Measurements from ENCODE around the gene YBX1. TPM values are rescaled to one million over a fixed set of nuclear protein-coding genes. Genes with fewer than 3 reads are reported as not detected.

The YBX1 gene
- total RNA-seq, 1 experiment from 2014 or later, result 1,494 TPM

- DNase-seq, result no peak
- Histone ChIP-seq H3K36me3 (replicated peaks; ENCODE audit: control insufficient read depth, insufficient read depth, low read length) (no peaks in the 10 kb centered on the region), H3K27me3 (ENCODE audit: control insufficient read depth, insufficient read depth, low read length) (no peaks in the 10 kb centered on the region), H3K4me3 (ENCODE audit: insufficient read depth, low read depth, low read length) (no peak overlapping the region)
Measured at GRCh38 chr1:42735477-42736105, 53.4 kb downstream of the YBX1 start.

- Histone ChIP-seq H3K4me3 (ENCODE audit: insufficient read depth, low read depth, low read length) (no peak overlapping the region), H3K36me3 (replicated peaks; ENCODE audit: control insufficient read depth, insufficient read depth, low read length) (no peaks in the 10 kb centered on the region), H3K27me3 (ENCODE audit: control insufficient read depth, insufficient read depth, low read length) (no peaks in the 10 kb centered on the region)
- DNase-seq, result peak; percentile 86
Measured at GRCh38 chr1:42736152-42736551, 53.9 kb downstream of the YBX1 start.

GRCh38 chr1:42736571-42737200 lies 54.5 kb downstream of the YBX1 start:
- DNase-seq, result no peak

GRCh38 chr1:42737257-42737656 lies 55.0 kb downstream of the YBX1 start:
- no peak overlapping the region for H3K4me3 ChIP-seq (ENCODE audit: insufficient read depth, low read depth, low read length)
- DNase-seq, result no peak
- H3K27me3 ChIP-seq (ENCODE audit: control insufficient read depth, insufficient read depth, low read length), result no peaks in the 10 kb centered on the region
- no peaks in the 10 kb centered on the region for H3K36me3 ChIP-seq (replicated peaks; ENCODE audit: control insufficient read depth, insufficient read depth, low read length)

More at GRCh38 chr1:42736571-42737200, 54.5 kb downstream of the YBX1 start:
- H3K36me3 ChIP-seq (replicated peaks; ENCODE audit: control insufficient read depth, insufficient read depth, low read length), result no peaks in the 10 kb centered on the region
- H3K4me3 ChIP-seq (ENCODE audit: insufficient read depth, low read depth, low read length), result no peak overlapping the region
- no peaks in the 10 kb centered on the region for H3K27me3 ChIP-seq (ENCODE audit: control insufficient read depth, insufficient read depth, low read length)

GRCh38 chr1:42737986-42738677 lies 55.9 kb downstream of the YBX1 start:
- DNase-seq, result peak; percentile 50
- H3K27me3 ChIP-seq (ENCODE audit: control insufficient read depth, insufficient read depth, low read length), result no peaks in the 10 kb centered on the region
- no peaks in the 10 kb centered on the region for H3K36me3 ChIP-seq (replicated peaks; ENCODE audit: control insufficient read depth, insufficient read depth, low read length)
- H3K4me3 ChIP-seq (ENCODE audit: insufficient read depth, low read depth, low read length), result no peak overlapping the region

GRCh38 chr1:42738678-42739226 lies 56.5 kb downstream of the YBX1 start:
- H3K27me3 ChIP-seq (ENCODE audit: control insufficient read depth, insufficient read depth, low read length), result no peaks in the 10 kb centered on the region
- no peak overlapping the region for H3K4me3 ChIP-seq (ENCODE audit: insufficient read depth, low read depth, low read length)
- H3K36me3 ChIP-seq (replicated peaks; ENCODE audit: control insufficient read depth, insufficient read depth, low read length), result no peaks in the 10 kb centered on the region
- peak; percentile 43 for DNase-seq

GRCh38 chr1:42739753-42740700 lies 57.8 kb downstream of the YBX1 start, which contains the start of gene CLDN19:
Gene CLDN19, minus strand, starts transcription at chr1:42740236. Its CDS starts 173 bp downstream, at chr1:42740063.
- no peaks in the 10 kb centered on the region for H3K27me3 ChIP-seq (ENCODE audit: control insufficient read depth, insufficient read depth, low read length)
- no peaks in the 10 kb centered on the region for H3K36me3 ChIP-seq (replicated peaks; ENCODE audit: control insufficient read depth, insufficient read depth, low read length)
- peak within 1 kb of the TSS; percentile 29 for H3K4me3 ChIP-seq (ENCODE audit: insufficient read depth, low read depth, low read length)
- DNase-seq, result peak; percentile 99

- peak; percentile 79 for DNase-seq
- no peaks in the 10 kb centered on the region for H3K27me3 ChIP-seq (ENCODE audit: control insufficient read depth, insufficient read depth, low read length)
- no peak overlapping the region for H3K4me3 ChIP-seq (ENCODE audit: insufficient read depth, low read depth, low read length)
- peaks cover 2% of the 10 kb centered on the region for H3K36me3 ChIP-seq (replicated peaks; ENCODE audit: control insufficient read depth, insufficient read depth, low read length)
Measured at GRCh38 chr1:42740851-42741580, 58.8 kb downstream of the YBX1 start.

- H3K27me3 ChIP-seq (ENCODE audit: control insufficient read depth, insufficient read depth, low read length), result no peaks in the 10 kb centered on the region
- no peak overlapping the region for H3K4me3 ChIP-seq (ENCODE audit: insufficient read depth, low read depth, low read length)
- peaks cover 8% of the 10 kb centered on the region for H3K36me3 ChIP-seq (replicated peaks; ENCODE audit: control insufficient read depth, insufficient read depth, low read length)
- no peak for DNase-seq
Measured at GRCh38 chr1:42741706-42742105, 59.5 kb downstream of the YBX1 start.

GRCh38 chr1:42742141-42742540 lies 59.9 kb downstream of the YBX1 start:
- no peak for DNase-seq
- Histone ChIP-seq H3K27me3 (ENCODE audit: control insufficient read depth, insufficient read depth, low read length) (no peaks in the 10 kb centered on the region), H3K4me3 (ENCODE audit: insufficient read depth, low read depth, low read length) (no peak overlapping the region), H3K36me3 (replicated peaks; ENCODE audit: control insufficient read depth, insufficient read depth, low read length) (peaks cover 9% of the 10 kb centered on the region)

GRCh38 chr1:42742617-42743316 lies 60.5 kb downstream of the YBX1 start:
- H3K4me3 ChIP-seq (ENCODE audit: insufficient read depth, low read depth, low read length), result no peak overlapping the region
- no peaks in the 10 kb centered on the region for H3K27me3 ChIP-seq (ENCODE audit: control insufficient read depth, insufficient read depth, low read length)
- no peak for DNase-seq
- H3K36me3 ChIP-seq (replicated peaks; ENCODE audit: control insufficient read depth, insufficient read depth, low read length), result peaks cover 11% of the 10 kb centered on the region

- Histone ChIP-seq H3K36me3 (replicated peaks; ENCODE audit: control insufficient read depth, insufficient read depth, low read length) (peaks cover 11% of the 10 kb centered on the region), H3K27me3 (ENCODE audit: control insufficient read depth, insufficient read depth, low read length) (no peaks in the 10 kb centered on the region), H3K4me3 (ENCODE audit: insufficient read depth, low read depth, low read length) (no peak overlapping the region)
- DNase-seq, result no peak
Measured at GRCh38 chr1:42743317-42744147, 61.3 kb downstream of the YBX1 start.

- no peak for DNase-seq
- Histone ChIP-seq H3K36me3 (replicated peaks; ENCODE audit: control insufficient read depth, insufficient read depth, low read length) (peaks cover 15% of the 10 kb centered on the region), H3K4me3 (ENCODE audit: insufficient read depth, low read depth, low read length) (no peak overlapping the region), H3K27me3 (ENCODE audit: control insufficient read depth, insufficient read depth, low read length) (no peaks in the 10 kb centered on the region)
Measured at GRCh38 chr1:42744148-42744413, 61.9 kb downstream of the YBX1 start.
